Lower leg skin (tissue), 3 donors: ENCODE data around the gene FAM32A.

Source experiments
- CTCF ChIP-seq, 3 donors: fragments of 450-650 bp; IDR thresholded peaks; one replicate each; pipeline ENCODE4 v1.5.1; 2016; ENCODE audit warnings: antibody characterized with exemption in 3 of 3, mild to moderate bottlenecking in 3 of 3, moderate library complexity in 2 of 3
- POLR2A ChIP-seq, 2 donors: fragments of 450-650 bp; IDR thresholded peaks; one replicate each; pipeline ENCODE4 v1.6.1; 2016 to 2017; ENCODE audit warnings: antibody characterized with exemption in 2 of 2, mild to moderate bottlenecking in 1 of 2, moderate library complexity in 1 of 2

- no peak for TF ChIP-seq CTCF (IDR thresholded peaks at IDR 0.05)
- TF ChIP-seq POLR2A (IDR thresholded peaks at IDR 0.05) = no peak
These were observed 14.2 kb downstream of the FAM32A start for GRCh38 chr19:16199275-16199932.
